HG02642 (cell line): ENCODE measurements around the gene SPG7.
A peak's percentile ranks its signal among the peaks of the same experiment; 100 is the strongest.
"Not testable (repeated sequence)": the region's sequence is repeated elsewhere in the genome, so short reads cannot be mapped to it uniquely, and the experiment has no call there.

Experiments
- ATAC-seq: cut with Tn5 transposase; IDR thresholded peaks from one replicate; pipeline ENCODE4 v1.9.1; 2021; ENCODE audit warnings: mild to moderate bottlenecking; ENCODE audit not compliant: unreplicated experiment, poor library complexity

SPG7 gene

DNA sequence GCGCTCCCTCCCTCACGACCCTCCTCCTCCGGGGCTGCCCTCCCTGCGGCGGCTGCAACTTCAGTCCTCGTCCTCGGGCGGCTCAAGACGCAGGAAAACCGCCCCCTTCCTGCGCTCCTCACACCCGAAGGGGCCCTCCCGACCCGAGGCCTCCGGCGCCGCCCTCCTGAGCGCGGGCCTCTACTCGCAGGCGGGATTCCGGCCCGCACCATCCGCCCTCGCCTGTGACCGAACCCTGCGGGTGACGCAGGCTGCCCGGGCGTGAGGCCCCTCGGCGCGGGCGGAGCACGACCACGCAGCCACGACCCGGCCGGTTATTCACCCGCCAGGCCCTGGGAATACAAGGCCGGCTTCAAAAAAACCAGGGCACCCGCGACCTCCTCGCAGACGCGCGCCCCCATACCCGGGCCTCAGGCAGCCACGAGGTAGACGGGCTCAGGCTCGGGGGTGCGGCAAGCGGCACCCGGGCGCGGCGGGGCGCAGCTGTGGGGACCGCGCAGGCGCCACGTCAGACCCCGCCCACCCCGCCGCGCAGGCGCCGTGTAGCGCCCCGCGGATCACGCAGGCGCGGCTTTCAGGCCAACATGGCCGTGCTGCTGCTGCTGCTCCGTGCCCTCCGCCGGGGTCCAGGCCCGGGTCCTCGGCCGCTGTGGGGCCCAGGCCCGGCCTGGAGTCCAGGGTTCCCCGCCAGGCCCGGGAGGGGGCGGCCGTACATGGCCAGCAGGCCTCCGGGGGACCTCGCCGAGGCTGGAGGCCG lies at the start of gene SPG7:
SPG7 (plus strand) TSS at position 570 of the 757 bp plus-strand sequence; CDS start at position 585, 15 bp downstream.
- ATAC-seq: peak; percentile 75

DNA sequence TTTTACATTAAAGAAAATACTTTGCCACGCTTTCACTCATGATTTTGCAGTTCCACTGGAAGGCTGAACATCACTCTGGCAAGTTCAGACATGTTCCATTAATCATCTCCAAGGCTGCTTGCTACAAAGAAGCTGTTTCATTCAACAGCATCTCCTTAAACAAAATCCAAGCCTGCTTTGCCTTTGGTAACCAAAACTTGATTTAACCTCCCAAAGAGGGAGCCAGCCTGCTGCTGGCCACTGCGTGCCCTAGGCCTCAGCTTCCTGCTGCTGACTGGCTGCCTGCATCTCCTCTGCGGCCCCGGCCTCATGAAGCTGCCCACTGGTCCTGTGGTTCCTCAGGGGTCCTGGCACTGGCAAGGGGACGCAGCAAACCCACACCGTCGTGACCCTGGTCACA lies 49.7 kb upstream of the SPG7 start:
- ATAC-seq: no peak

DNA sequence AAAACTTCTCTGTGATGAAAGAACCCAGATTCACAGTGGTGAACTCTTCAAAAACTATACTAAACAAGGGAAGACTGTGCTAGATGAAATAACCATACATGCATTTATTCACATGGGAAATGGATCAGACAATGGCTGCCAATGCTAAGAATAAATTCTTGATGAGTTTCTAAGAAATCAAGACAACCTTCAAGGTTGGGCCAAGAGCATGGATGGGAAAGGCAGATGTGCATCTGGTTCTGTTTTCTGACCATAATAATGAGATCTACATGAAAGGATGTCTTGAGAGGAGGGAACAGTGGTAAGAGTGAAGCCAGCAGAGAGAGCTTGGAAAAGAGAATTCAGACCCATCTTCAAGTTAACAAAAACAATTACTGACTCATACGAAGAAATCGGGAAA lies 49.2 kb upstream of the SPG7 start:
- ATAC-seq: no peak

DNA sequence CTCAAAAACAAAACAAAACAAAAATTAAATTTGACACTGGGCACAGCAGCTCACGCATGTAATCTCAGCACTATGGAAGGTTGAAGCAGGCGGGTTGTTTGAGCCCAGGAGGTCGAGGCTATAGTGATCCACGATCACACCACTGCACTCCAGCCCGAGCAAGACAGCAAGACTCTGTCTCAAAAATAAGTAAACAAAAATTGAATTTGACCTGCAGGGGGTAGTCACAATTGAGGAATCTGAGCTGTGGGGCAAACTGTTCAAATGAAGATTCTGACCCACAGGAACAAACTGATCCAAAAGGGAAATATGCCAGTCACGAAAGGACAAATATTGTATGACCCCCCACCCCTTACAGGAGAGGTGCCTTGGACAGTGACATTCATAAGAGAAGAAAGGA lies 47.6 kb upstream of the SPG7 start:
- no peak for ATAC-seq

DNA sequence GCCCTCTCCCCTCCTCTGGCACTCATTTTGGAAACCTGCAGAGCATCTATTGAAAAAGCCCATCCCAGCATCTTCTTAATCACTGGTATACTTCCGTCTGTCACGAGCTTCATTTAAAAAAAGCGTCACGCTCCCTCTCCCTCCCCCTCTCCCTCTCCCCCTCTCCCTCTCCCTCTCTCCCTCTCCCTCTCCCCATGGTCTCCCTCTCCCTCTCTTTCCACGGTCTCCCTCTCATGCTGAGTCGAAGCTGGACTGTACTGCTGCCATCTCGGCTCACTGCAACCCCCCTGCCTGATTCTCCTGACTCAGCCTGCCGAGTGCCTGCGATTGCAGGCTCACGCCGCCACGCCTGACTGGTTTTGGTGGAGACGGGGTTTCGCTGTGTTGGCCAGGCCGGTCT lies 46.3 kb upstream of the SPG7 start:
- ATAC-seq: not testable (repeated sequence)

DNA sequence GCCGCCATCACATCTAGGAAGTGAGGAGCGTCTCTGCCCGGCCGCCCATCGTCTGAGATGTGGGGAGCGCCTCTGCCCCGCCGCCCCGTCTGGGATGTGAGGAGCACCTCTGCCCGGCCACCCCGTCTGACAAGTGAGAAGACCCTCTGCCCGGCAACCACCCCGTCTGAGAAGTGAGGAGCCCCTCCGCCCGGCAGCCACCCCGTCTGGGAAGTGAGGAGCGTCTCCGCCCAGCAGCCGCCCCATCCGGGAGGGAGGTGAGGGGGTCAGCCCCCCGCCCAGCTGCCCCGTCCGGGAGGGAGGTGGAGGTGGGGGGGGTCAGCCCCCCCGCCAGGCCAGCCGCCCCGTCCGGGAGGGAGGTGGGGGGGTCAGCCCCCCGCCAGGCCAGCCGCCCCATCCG lies 45.6 kb upstream of the SPG7 start:
- not testable (repeated sequence) for ATAC-seq

DNA sequence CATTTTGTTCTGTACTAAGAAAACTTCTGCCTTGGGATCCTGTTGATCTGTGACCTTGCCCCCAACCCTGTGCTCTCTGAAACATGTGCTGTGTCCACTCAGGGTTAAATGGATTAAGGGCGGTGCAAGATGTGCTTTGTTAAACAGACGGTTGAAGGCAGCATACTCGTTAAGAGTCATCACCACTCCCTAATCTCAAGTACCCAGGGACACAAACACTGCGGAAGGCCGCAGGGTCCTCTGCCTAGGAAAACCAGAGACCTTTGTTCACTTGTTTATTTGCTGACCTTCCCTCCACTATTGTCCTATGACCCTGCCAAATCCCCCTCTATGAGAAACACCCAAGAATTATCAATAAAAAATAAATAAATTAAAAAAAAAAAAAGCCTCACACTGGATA lies 44.9 kb upstream of the SPG7 start:
- ATAC-seq: not testable (repeated sequence)

DNA sequence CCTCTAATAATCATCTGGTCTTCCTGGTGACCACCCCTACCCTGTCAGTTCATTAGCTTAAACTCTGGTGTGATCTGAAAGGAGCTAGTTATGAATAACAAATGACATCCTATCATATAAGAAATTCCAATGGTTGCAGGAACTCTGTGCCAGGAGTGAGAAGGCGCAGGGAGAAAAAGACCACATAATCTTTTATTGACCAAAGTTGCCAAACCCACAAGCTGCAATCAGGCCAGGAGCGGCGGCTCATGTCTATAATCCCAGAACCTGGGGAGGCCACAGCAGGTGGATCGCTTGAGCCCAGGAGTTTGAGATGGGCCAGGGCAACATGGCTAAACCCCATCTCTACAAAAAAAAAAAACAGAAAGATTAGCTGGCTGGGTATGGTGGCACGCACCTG lies 41.3 kb upstream of the SPG7 start:
- no peak for ATAC-seq

DNA sequence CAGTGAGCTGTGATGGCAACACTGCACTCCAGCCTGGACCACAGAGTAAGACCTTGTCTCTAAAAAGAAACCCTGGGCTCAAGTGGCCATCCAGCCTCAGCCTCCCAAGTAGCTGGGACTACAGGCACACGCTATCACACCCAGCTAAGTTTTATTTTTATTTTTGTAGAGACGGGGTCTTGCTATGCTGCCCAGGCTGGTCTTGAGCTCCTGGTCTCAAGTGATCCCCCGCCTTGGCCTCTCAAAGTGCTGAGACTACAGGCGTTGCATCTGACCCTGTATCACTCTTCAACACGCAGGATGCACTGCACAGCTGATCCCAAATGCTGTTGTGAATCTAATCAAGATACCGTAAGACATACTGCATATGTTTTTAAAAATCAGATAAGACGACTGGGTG lies 40.8 kb upstream of the SPG7 start:
- ATAC-seq: no peak

DNA sequence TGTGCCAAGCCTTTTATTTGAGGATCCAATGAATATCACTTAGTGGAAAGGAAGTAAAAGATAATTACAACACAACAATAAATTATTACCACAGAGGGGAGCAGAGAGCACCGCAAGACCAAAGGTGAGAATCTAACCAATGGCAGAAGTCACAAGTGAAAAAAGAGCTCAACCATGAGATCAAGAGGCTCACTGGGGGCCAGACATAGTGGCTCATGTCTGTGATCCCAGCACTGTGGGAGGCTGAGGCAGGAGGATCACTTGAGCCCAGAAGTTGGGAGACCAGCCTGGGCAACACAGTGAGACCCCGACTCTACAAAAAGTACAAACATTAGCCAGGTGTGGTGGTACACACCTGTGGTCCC lies 35.5 kb upstream of the SPG7 start:
- ATAC-seq: no peak

DNA sequence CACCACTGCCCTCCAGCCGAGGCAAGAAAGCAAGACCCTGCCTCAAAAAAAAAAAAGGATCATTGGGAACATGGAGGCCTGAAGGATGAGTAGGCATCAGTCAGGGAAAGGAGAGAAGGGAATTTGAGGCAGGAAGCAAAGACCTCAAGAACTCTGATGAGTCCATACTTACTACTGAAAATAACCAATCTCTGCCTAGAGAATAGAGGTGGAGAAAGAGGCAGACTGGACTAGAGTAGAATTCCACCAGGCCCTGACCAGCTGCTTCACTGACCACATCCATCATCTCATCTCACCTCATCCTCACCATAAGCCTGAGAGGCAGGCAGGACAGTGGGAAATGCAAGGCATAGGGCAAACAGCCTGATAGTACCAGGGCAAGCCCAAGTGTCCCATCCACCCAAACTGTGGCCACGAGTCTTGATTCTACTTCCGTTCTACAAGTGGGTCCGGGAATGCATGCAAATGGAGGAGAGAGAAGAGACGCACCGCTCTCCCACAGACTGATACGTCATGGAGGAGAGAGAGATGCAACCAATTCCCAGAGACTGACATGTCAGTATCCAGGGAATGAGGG lies 35.0 kb upstream of the SPG7 start:
- no peak for ATAC-seq

DNA sequence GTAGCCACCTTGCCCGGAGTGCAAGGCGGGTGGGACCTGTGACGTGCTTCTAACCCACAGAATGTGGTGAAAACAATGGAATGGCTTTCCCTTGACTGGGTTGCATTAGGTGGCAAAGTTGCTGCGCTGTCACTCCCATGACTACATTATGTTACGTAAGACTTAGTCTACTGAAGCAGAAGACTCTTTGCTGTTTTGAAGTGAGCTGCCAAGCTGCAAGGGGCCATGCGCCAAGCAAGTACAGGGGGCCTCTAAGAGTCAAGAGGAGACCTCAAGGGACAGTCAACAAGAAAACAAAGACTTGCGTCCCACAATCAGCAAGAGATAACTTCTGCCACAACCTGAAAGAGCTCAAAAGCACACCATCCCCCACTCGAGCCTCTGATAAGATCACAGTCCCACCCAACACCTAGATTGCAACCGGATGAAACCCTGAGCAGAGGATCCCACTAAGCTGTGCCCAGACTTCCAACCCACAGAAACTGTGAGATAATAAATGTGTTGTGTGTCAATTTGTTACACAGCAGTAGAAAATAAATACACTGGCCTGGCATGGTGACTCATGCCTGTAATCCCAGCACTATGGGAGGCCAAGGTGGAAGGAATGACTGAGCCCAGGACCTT lies 34.3 kb upstream of the SPG7 start:
- no peak for ATAC-seq

DNA sequence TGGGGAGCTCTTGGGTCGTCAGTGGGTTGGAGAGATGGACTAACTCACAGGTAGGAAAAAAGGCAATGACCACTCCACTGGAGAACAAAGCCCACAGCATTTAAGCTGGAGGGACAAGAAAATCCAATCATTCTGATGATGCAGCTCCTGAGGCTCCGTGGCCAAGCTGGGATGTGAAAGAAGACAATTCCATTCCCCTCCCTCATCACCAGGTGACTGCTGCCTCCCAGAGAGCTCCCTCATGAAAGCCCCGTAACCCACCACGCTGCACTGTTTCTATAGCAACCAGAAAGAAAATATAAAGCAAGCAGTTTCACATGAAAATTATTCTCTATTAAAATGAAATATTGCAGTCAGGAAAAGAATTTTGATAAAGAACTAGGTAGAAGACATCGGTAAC lies 33.1 kb upstream of the SPG7 start:
- ATAC-seq: no peak

DNA sequence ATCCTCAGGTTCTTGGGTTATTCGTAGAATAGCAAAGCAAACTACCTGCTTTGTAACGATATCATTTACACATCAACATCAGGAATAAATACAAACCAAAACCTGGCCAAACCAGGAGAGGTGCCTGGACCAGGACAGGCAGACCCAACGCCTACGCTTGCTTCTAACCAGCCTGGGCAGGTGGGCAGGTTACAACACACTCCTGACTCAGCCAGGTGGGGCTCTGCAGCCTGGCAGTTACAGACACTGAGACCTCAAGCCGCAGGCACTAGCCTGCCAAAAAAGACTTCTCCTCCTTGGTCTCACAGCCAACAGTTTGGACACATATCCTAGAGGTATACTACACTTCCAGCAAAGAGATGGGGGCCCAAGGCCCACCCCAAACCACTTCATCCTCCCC lies 31.8 kb upstream of the SPG7 start:
- peak; percentile 19 for ATAC-seq

DNA sequence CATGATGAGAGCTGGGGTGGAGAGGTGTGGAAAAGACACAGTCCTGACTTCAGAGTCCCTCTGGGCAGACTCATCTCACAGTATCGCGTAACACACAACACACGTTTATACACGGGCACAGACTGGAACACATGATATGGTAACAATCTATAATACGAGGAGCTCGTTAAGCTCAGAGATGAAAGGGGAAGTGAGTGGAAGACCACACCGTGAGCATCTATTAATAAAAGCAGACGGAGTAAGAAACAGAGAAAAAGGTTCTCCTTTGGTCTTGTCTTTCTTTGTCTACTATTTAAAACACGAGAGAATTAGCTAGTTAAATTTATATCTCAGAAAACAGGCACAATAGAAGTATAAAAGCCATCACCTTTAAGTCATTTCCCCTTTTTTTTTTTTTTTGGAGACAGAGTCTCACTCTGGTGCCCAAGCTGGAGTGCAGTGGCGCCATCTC lies 31.4 kb upstream of the SPG7 start:
- peak; percentile 68 for ATAC-seq

DNA sequence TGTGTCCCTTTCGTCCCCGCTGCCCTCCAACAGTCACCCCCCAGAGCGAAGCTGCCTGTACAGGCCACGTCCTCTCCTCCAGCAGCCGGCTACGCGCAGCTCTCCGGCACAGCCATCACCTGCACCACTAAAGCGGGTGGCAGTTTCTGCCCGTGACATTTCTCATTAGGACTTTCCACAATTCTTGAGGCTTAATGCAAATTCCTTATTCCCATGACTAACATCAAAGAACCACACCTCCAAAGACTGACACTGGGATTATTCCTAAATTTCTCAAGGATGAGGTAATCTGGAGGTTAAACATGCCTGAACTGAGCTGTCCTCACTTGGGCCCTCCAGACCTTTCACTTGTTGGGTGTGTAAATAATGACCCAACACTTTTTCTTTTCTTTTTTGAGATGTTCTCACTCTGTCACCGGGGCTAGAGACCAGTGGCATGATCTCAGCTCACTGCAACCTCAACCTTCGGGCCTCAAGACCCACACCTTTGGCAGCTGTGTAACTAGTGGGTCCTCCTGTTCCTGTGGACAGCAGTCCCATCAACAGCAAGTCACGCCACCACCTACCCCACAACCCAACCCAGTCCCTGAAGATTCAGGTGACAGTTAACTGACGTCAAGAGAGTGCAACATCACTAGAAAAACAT lies 29.5 kb upstream of the SPG7 start:
- no peak for ATAC-seq

DNA sequence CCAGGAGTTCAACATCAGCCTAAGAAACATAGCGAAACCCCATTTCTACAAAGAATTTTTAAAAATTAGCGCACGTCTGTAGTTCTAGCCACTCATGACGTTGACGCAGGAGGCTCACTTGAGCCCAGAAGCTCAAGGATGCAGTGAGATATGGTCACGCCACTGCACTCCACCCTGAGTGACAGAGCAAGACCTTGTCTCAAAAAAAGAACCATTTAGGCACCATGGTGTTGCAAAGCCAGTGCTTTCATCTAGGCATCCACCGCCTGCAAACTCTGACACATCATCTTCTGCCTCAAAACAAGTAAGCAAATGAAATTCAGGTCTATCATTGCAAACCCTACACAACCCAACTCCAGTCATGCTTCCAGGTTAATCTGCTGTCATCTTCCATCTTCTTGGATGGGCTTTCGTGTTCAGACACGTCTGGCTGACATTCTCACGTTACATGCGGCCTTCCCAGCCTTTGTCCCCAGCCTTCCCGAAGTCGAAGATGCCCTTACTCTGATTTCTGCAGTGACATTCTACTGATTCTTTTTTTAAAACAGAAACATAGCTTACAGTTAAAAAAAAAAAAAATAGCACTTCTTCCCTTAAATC lies 26.7 kb upstream of the SPG7 start:
- ATAC-seq: no peak

DNA sequence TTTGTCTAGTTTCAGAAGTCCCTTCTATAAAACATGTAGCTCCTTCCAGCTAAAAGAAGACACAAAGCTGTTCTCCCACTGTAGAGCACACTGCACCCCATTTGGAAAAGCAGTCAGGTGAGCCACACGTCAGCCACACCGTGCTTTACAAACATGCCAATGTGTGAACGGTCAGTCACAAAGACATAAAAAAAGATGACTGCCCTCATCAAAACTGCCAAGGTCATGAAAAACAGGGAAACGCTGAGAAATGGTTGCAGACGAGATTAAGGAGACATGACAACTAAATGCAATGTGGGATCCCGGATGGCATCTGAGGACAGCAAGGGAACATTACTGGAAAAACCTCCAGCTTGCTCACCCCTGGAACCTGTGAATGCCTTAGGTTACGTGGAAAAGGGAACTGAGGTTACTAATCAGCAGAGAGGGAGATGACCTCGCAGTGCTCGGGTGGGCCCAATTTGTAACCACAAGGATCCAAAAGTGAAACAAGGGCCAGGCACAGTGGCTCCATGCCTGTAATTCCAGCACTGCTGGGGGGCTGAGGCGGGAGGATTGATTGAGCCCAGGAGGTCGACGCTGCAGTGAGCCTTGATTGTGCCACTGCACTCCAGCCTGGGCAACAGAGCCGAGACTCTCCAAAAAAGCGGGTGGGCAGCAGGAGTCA lies 25.9 kb upstream of the SPG7 start:
- no peak for ATAC-seq

DNA sequence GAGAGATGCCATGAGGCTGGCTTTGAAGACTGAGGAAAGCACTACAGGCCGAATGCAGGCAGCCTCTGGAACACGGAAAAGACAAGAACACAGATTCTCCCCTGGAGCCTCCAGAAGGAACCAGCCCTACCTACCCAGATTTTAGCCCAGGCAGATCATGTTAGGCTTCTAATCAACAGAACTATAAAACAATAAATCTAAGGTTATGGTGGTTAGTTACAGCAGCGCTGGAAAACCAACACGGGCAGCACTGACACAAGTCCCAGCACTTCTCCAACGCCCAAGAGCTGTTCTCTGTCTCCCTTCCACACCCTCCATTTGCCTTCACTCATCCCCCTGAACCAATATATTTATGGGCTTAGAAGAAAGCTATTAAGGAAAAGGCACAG lies 25.4 kb upstream of the SPG7 start:
- no peak for ATAC-seq

DNA sequence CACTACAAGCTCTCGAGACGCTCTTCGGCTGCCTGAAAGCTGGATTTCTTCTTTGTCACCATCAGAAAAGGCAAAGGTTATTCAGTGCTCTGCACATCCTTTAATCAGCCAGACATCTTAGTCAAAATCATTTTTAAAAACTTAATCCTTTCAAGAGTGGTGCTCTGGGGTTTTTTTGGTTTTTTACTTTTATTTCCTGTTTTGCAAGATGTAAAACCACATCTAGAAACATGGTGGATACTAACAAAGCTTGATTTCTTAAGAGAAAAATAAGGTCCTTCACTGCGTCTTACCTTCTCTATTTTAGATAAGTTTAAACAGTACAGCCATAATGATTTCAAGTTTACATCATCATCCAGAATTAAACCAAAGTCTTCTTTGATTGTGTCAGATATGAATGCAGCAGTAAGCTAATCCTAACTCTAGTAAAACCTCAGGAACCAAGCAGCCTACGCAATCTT lies 24.1 kb upstream of the SPG7 start:
- no peak for ATAC-seq
